ENCODE measurements around the gene HADHB. TPM values are rescaled to one million over a fixed set of nuclear protein-coding genes. Genes with fewer than 3 reads are reported as not detected.

HADHB gene
- total and polyA plus RNA-seq, 10 of the 15 experiments (the other 5 are each of a cell fraction or from before 2014, with no cell fraction given): 53.7 to 145 (median 85.5) TPM

GRCh38 chr2:26245231-26245732 lies 543 bp downstream of the HADHB start:
- H2AFZ ChIP-seq (ENCODE audit: control insufficient read depth, low read depth, low read length): peak overlapping the region; percentile 93
- in situ Hi-C loops (cut with MboI): no loop called here
- peak overlapping the region; percentile 92 for H3K4me3 ChIP-seq
- H3K4me2 ChIP-seq (ENCODE audit: control insufficient read depth, insufficient read depth): peak overlapping the region; percentile 82
- H3K9me3 ChIP-seq (replicated peaks; ENCODE audit: control insufficient read depth, insufficient read depth, low read length): no peaks in the 10 kb centered on the region; the same call in 2 of the 3 replicates
- CTCF ChIA-PET: interaction anchor here (1.4 to 2.9 kb wide), 3 partner anchors 15 to 84 kb away, joined by 3 to 12 read pairs (median 4); no protein-coding TSS in a partner anchor
- H3K36me3 ChIP-seq (ENCODE audit: control insufficient read depth in 2 of 2, insufficient read depth in 2 of 2, low read length in 1 of 2): no peaks in the 10 kb centered on the region
- RAD21 ChIA-PET (ENCODE audit: unreplicated experiment): interaction anchor here (1.3 to 4.9 kb wide), 5 partner anchors 25 to 102 kb away, joined by 4 to 41 read pairs (median 5); partner anchors contain the start of genes ADGRF3 and SELENOI
- BruUV-seq (replicated peaks): TSS peak; percentile 70
- ATAC-seq (peak; percentile 49), FAIRE-seq (no peak), DNase-seq (ENCODE audit: low read depth, low spot score) (peak; percentile 15)
- intact Hi-C loops (cut with micrococcal nuclease; ENCODE audit: unreplicated experiment): loop anchor here (2.0 kb wide), 1 partner anchor 86 kb away; no protein-coding TSS in a partner anchor
- H3K27me3 ChIP-seq (replicated peaks in 1 of 2; ENCODE audit: control insufficient read depth in 2 of 2, insufficient read depth in 2 of 2, low read length in 1 of 2): no peaks in the 10 kb centered on the region
- peaks cover 16% of the 10 kb centered on the region for H3K4me1 ChIP-seq (ENCODE audit: control insufficient read depth, insufficient read depth, low read length)
- SMC1A ChIA-PET (ENCODE audit: uncharacterized antibody, unreplicated experiment): interaction anchor here (0.5 to 8.9 kb wide), 11 partner anchors 9 to 360 kb away, joined by 3 to 71 read pairs (median 5); partner anchors contain the start of gene ADGRF3
- no peaks in the 10 kb centered on the region for H4K20me1 ChIP-seq (ENCODE audit: control insufficient read depth, insufficient read depth)
- peak overlapping the region; percentile 94 for H3K9ac ChIP-seq (ENCODE audit: control insufficient read depth, insufficient read depth, low read length)
- POLR2A ChIA-PET: interaction anchor here (0.6 to 5.1 kb wide), 11 partner anchors 10 to 367 kb away, joined by 3 to 35 read pairs (median 6); partner anchors contain the start of genes ADGRF3, RAB10 and SELENOI
- H3K27ac ChIP-seq (ENCODE audit: control insufficient read depth, insufficient read depth): peak overlapping the region; percentile 96
- WGBS (ENCODE audit: insufficient coverage, insufficient replicate concordance, low lambda C conversion rate, missing lambda C conversion rate): 1% methylated on average over 21 of the region's 21 CpGs
- peaks cover 93% of the 10 kb centered on the region for H3K79me2 ChIP-seq (ENCODE audit: control insufficient read depth, insufficient read depth, low read length)
- TF ChIP-seq SP1 (IDR thresholded peaks at IDR 0.05; ENCODE audit: low read depth, low read length) (peak; percentile 3), JUNB (IDR thresholded peaks at IDR 0.05) (no peak), BHLHE40 (IDR thresholded peaks at IDR 0.05; ENCODE audit: borderline replicate concordance in 1 of 2, low read depth in 2 of 2, low read length in 1 of 2) (peak in 1 of 2 experiments; percentile 10; a peak in 1 of 4 replicates), HDAC2 (IDR thresholded peaks at IDR 0.05) (no peak), ZNF24 (IDR thresholded peaks at IDR 0.05) (no peak), EGR1 (IDR thresholded peaks at IDR 0.05; ENCODE audit: borderline replicate concordance in 1 of 2, low read depth in 2 of 2, low read length in 2 of 2) (peak; percentile 94 to 99), IKZF1 (conservative IDR thresholded peaks at IDR 0.05) (peak; percentile 11; the same call in 1 of the 2 replicates), BCL11A (IDR thresholded peaks at IDR 0.05; ENCODE audit: low read depth, low read length) (peak; percentile 9; the same call in 1 of the 2 replicates), PML (IDR thresholded peaks at IDR 0.05; ENCODE audit: low read length) (no peak), SIN3A (IDR thresholded peaks at IDR 0.05; ENCODE audit: low read depth, low read length) (0 out of 2 replicates have a peak, but pooled peaks have one; percentile 53), NKRF (conservative IDR thresholded peaks at IDR 0.05) (peak; percentile 72), TAF1 (IDR thresholded peaks at IDR 0.05; ENCODE audit: borderline replicate concordance, low read depth, low read length) (no peak), CREM (IDR thresholded peaks at IDR 0.05; ENCODE audit: low read depth) (peak; percentile 39; the same call in 1 of the 2 replicates), CHD1 (IDR thresholded peaks at IDR 0.05; ENCODE audit: low read depth, low read length) (peak; percentile 25; the same call in 1 of the 2 replicates), PAX5 (IDR thresholded peaks at IDR 0.05; ENCODE audit: borderline replicate concordance, low read depth, low read length) (no peak), USF1 (IDR thresholded peaks at IDR 0.05; ENCODE audit: borderline replicate concordance, extremely low read length, insufficient read depth, low read depth, low read length) (peak; percentile 6), ZNF217 (IDR thresholded peaks at IDR 0.05) (peak; percentile 27; the same call in 1 of the 2 replicates), ELK1 (IDR thresholded peaks at IDR 0.05; ENCODE audit: low read depth, low read length) (0 out of 2 replicates have a peak, but pooled peaks have one; percentile 44), CEBPB (IDR thresholded peaks at IDR 0.05; ENCODE audit: borderline replicate concordance in 1 of 2, low read depth in 2 of 2, low read length in 2 of 2) (0 out of 4 replicates have a peak, but pooled peaks of 1 of the 2 experiments have one; percentile 12), ATF7 (IDR thresholded peaks at IDR 0.05; ENCODE audit: low read depth) (peak; percentile 88), ZBED1 (IDR thresholded peaks at IDR 0.05; ENCODE audit: borderline replicate concordance) (0 out of 2 replicates have a peak, but pooled peaks have one; percentile 4), KDM1A (IDR thresholded peaks at IDR 0.05; ENCODE audit: borderline replicate concordance) (no peak)
